Right lobe of liver (tissue), 6 donors: ENCODE measurements around the gene TNFRSF8. TPM values are rescaled to one million over a fixed set of nuclear protein-coding genes. Genes with fewer than 3 reads are reported as not detected.

Experiments used
- ATAC-seq, 4 donors: fragments of 200-7000 bp; cut with Tn5 transposase; one replicate each; pipeline ENCODE4 v1.9.1; 2020; ENCODE audit warnings: mild to moderate bottlenecking in 4 of 4, moderate library complexity in 4 of 4
- DNase-seq, 3 donors: peaks; one replicate each; pipeline ENCODE4 v3.0.0-alpha.2; 2020
- H3K27ac ChIP-seq, 3 donors: fragments of 200-600 bp; one replicate each; pipeline ENCODE4 v1.8.0; 2022
- H3K27me3 ChIP-seq, 2 donors: fragments of 200-600 bp; one replicate each; pipeline ENCODE4 v1.8.0; 2022
- H3K36me3 ChIP-seq, 4 donors: fragments of 200-600 bp; sonication (generic) in 1 of 4; one replicate each; pipeline versions ENCODE4 v1.5.1 to v1.8.0; 2017 to 2022; ENCODE audit warnings: control low read depth in 1 of 4
- H3K4me1 ChIP-seq, 4 donors: fragments of 200-600 bp; sonication (generic) in 1 of 4; one replicate each; pipeline versions ENCODE4 v1.5.1 to v1.8.0; 2017 to 2022; ENCODE audit warnings: control low read depth in 1 of 4
- H3K4me3 ChIP-seq, 3 donors: fragments of 200-600 bp; one replicate each; pipeline ENCODE4 v1.8.0; 2022
- H3K9me3 ChIP-seq, 4 donors: fragments of 200-600 bp; sonication (generic) in 1 of 4; one replicate each; pipeline versions ENCODE4 v1.5.1 to v1.8.0; 2017 to 2022; ENCODE audit warnings: control low read depth in 1 of 4
- CTCF ChIP-seq, 4 donors: fragments of 200-600 bp in 3 of 4; fragments of 450-650 bp in 1 of 4; IDR thresholded peaks; one replicate each; pipeline versions ENCODE4 v1.5.1 to v1.8.0; 2016 to 2022; ENCODE audit warnings: antibody characterized with exemption in 4 of 4, mild to moderate bottlenecking in 2 of 4
- POLR2A ChIP-seq: fragments of 450-650 bp; IDR thresholded peaks from one replicate; pipeline ENCODE4 v1.6.1; 2017; ENCODE audit warnings: antibody characterized with exemption, mild to moderate bottlenecking
- WGBS: methylation state at CpG from one replicate; pipeline ENCODE4 v1.1.6; 2018; ENCODE audit warnings: low coverage, low lambda C conversion rate; ENCODE audit not compliant: insufficient coverage; ENCODE audit errors: missing lambda C conversion rate; 5-methylcytosine and 5-hydroxymethylcytosine counted together
- intact Hi-C, 2 donors: fragments of 100-400 bp; cut with DNase I; formaldehyde crosslinking; loops; one replicate each; pipeline versions ENCODE4 v1.11.2 to v1.14.1; 2022
- total RNA-seq, 6 experiments: library from RNA; depleted of rRNA in 2 of 6; stranded (reverse); fragments of >200 nt in 2 of 6; fragmentation: NEBNext Ultra II Directional in 3 of 6; extraction: Animal tissue kit (Norgen Biotek cat#: 25700) in 3 of 6; gene quantifications; one replicate each; pipeline versions ENCODE4 v1.1.0 to v1.2.4, GENCODE V29; 2016 to 2023
- donor health status: DM: no; HTN: yes; CAD: no.
- donor health status: DM: no; HTN: no; CAD: no.
- donor health status: DM: no; HTN: no; CAD: no.
- donor health status: DM: no; HTN: yes; CAD: no.
- donor health status: DM: no; HTN: yes; CAD: no.

TNFRSF8 gene
- total RNA-seq, 6 experiments from 2014 or later: 0.12 to 0.29 (median 0.19) TPM; not detected in 1

DNA sequence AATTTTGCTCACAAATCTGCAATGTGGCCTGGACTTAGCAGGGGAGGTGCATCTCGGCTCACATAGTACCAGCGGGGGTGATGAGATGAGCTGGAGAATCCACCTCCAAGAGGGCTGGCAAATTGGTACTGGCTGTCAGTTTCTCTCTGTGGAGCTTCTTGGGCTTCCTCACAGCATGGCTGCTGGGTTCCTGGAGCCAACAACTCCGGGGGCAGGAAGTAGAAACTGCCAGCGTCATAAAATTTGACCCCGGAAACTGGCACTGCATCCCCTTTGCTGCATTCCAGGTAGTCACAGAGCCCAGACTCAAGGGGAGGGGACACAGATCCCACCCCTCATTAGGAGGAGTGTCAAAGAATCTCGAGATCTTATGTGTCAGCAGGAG lies 86.7 kb downstream of the TNFRSF8 start:
- Histone ChIP-seq H3K36me3 (no peaks in the 10 kb centered on the region), H3K4me3 (no peak overlapping the region), H3K27ac (peak overlapping the region in 2 of 3 donors; percentile 69 to 95), H3K4me1 (peaks cover 0 to 47% (median 13%) of the 10 kb centered on the region in 4 donors), H3K9me3 (no peaks in the 10 kb centered on the region), H3K27me3 (no peaks in the 10 kb centered on the region)
- DNase-seq (no peak), ATAC-seq (no peak)
- no peak for TF ChIP-seq CTCF (IDR thresholded peaks at IDR 0.05)
- no peak for TF ChIP-seq POLR2A
- no CpG with 5 or more reads among the region's 6 CpGs for WGBS
- intact Hi-C loops: no loop called here

- no peaks in the 10 kb centered on the region for H3K36me3 ChIP-seq
- TF ChIP-seq CTCF (IDR thresholded peaks at IDR 0.05) (no peak), POLR2A (peak; percentile 7)
- no peak for DNase-seq
- no peaks in the 10 kb centered on the region for H3K27me3 ChIP-seq
- H3K9me3 ChIP-seq: no peaks in the 10 kb centered on the region
- WGBS: 55% methylated on average over 5 of the region's 9 CpGs
- intact Hi-C loops: no loop called here
- H3K4me1 ChIP-seq: peaks cover 0 to 47% (median 13%) of the 10 kb centered on the region in 4 donors
- H3K4me3 ChIP-seq: no peak overlapping the region
- ATAC-seq: peak in 3 of 4 donors; percentile 9 to 14 (median 10)
- peak overlapping the region; percentile 24 to 95 (median 69) for H3K27ac ChIP-seq
Measured at GRCh38 chr1:12150456-12151200, 87.5 kb downstream of the TNFRSF8 start.

DNA sequence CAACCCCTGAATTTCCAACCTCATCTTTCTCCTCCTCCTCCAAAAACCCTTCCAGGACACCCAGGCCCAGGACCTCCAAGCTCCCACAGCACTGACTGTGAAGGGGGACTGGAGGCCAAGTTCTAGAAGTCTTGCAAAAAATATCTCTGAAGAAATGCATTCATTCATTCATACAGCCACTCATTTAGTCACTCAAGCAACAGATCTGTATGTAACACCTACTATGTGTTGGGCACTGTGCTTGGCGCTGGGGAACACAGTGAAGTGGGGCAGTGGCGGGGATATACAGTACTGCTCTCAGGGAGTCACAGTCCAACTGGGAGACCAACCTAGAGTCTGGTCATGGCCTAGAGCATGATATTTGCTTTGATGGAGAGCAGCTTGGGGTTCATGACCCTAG lies 88.4 kb downstream of the TNFRSF8 start:
- peaks cover 0 to 43% (median 13%) of the 10 kb centered on the region in 4 donors for H3K4me1 ChIP-seq
- no peak for ATAC-seq

DNA sequence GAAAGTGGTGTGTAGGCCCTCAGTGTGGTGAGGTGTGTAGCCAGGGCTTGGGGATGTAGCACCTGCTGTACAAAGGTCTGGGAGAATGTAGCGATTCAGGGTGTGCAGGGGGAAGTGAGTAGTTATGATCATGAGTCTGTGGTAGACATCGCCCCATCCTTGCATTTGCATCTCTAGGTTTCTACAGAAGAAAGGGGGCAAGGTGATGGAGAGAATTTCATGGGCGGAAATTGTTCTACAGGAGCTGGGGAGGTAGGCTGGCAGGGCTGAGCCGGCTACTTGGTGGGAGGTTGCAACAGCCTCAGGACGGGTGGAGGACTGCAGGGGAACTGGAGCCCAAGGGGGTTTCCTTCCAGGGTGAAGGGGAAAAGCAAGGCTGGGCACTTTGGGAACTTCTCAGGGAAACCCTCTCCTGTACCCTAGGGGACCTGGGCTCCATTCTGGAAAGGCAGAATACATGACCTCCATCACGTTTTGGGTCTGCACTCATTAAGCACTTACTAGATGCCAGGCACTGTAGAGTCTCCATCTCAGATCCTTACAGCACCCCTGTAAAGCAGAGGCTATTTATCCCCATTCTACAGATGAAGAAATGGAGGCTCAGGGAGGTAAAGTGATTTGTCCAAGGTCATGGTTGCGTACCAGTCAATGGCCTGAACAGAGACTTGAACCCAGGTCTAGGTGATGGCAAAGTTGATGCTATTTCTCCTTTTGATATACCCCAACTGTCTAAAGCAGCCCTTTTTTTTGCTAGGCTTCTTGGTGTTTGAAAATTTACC lies 89.2 kb downstream of the TNFRSF8 start:
- Histone ChIP-seq H3K9me3 (no peaks in the 10 kb centered on the region), H3K27me3 (no peaks in the 10 kb centered on the region), H3K4me3 (no peak overlapping the region), H3K27ac (peak overlapping the region; percentile 11 to 95 (median 65)), H3K4me1 (peaks cover 0 to 38% (median 12%) of the 10 kb centered on the region in 4 donors), H3K36me3 (no peaks in the 10 kb centered on the region)
- no peak for DNase-seq
- 59% methylated on average over 5 of the region's 7 CpGs for WGBS
- ATAC-seq: no peak
- TF ChIP-seq POLR2A (no peak), CTCF (IDR thresholded peaks at IDR 0.05) (no peak)
- intact Hi-C loops: no loop called here

More for the DNA sequence above, 88.4 kb downstream of the TNFRSF8 start:
- H3K4me3 ChIP-seq: no peak overlapping the region
- H3K9me3 ChIP-seq: no peaks in the 10 kb centered on the region
- H3K27me3 ChIP-seq: no peaks in the 10 kb centered on the region
- no peak for DNase-seq
- 80% methylated on average over 2 of the region's 2 CpGs for WGBS
- peak overlapping the region; percentile 24 to 95 (median 69) for H3K27ac ChIP-seq
- TF ChIP-seq POLR2A (no peak), CTCF (IDR thresholded peaks at IDR 0.05) (no peak)
- intact Hi-C loops: no loop called here
- no peaks in the 10 kb centered on the region for H3K36me3 ChIP-seq
